H1 (cell line): ENCODE results near the gene TRAPPC3. TPM values are rescaled to one million over a fixed set of nuclear protein-coding genes. Genes with fewer than 3 reads are reported as not detected.

Source experiments
- CEBPB ChIP-seq: IDR thresholded peaks from 2 replicates; pipeline ENCODE4 v1.6.1; 2012; ENCODE audit warnings: low read depth, low read length
- polyA plus RNA-seq, 7 experiments: library from polyadenylated mRNA; depleted of rRNA in 3 of 7; stranded (reverse) in 5 of 7; unstranded in 2 of 7; fragments of >200 nt in 5 of 7; fragments of 200-250 nt in 2 of 7; gene quantifications; 1 replicate in 5 of 7; 2 replicates in 1 of 7; 4 replicates in 1 of 7; pipeline versions ENCODE4 v1.2.1 to v1.2.3, GENCODE V29; 2011 to 2013; ENCODE audit warnings: missing spikeins in 2 of 7, mixed read lengths in 2 of 7
- total RNA-seq: library from RNA; stranded (reverse); fragmentation: NEBNext Ultra II Directional; extraction: Animal tissue kit (Norgen Biotek cat#: 25700); gene quantifications from 2 replicates; pipeline ENCODE4 v1.2.1, GENCODE V29; 2021
- TF ChIP-seq, protein P1 (sequence below), 3 experiments: IDR thresholded peaks; 1 replicate in 2 of 3; 2 replicates in 1 of 3; pipeline versions ENCODE4 v1.5.1 to v1.6.1; 2011; ENCODE audit warnings: low read length in 3 of 3, mild to moderate bottlenecking in 3 of 3, inconsistent platforms in 2 of 3, low read depth in 1 of 3, moderate library complexity in 1 of 3; ENCODE audit not compliant: insufficient read depth in 1 of 3; ENCODE audit errors: control extremely low read depth in 1 of 3

TRAPPC3 gene
- total and polyA plus RNA-seq, 2 of the 8 experiments (the other 6 are each of a cell fraction or from before 2014, with no cell fraction given), result 47.8 to 51.0 TPM

DNA sequence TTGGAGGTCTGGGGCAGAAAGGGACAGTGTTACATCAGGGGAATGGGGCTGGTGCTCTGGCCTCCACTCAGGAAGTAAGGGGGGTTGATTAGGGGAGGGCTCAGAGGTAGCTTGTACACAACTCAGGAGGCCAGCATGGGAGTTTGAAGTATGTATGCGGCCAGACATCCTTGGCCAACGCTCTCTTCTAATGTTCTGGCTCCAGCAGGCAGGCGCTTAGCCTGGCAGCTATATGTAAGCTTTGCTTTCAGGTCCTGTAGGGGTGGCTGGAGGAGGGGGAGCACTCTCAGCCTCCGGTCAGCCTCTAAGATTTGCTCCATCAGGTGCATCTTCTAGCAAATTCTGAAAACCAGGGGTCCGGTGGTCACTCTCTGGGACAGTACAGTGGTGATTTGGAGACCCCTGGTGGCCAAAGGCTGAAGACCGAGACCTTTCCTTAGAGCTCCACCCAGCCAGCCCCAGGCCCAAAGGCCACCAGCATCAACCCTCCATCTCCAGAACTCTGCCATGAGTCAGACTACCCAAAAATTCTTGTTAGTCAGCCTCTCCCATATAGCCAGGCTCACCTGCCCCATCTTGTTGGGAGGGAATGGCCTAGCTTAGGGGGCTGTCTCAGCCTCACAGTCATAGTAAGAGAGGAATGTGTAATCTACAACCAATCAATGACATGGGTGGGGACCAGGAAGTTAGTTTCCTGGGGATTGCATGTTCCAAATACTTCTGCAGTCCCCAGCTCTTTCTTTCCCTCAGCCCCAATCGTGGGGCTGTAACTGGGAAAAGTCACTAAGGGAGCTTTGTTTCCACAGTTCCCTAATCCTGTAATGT, 14.6 kb downstream of the TRAPPC3 start (continued):
- TF ChIP-seq, protein P1, sequence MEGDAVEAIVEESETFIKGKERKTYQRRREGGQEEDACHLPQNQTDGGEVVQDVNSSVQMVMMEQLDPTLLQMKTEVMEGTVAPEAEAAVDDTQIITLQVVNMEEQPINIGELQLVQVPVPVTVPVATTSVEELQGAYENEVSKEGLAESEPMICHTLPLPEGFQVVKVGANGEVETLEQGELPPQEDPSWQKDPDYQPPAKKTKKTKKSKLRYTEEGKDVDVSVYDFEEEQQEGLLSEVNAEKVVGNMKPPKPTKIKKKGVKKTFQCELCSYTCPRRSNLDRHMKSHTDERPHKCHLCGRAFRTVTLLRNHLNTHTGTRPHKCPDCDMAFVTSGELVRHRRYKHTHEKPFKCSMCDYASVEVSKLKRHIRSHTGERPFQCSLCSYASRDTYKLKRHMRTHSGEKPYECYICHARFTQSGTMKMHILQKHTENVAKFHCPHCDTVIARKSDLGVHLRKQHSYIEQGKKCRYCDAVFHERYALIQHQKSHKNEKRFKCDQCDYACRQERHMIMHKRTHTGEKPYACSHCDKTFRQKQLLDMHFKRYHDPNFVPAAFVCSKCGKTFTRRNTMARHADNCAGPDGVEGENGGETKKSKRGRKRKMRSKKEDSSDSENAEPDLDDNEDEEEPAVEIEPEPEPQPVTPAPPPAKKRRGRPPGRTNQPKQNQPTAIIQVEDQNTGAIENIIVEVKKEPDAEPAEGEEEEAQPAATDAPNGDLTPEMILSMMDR (IDR thresholded peaks at IDR 0.05; ENCODE audit: control extremely low read depth in 1 of 3, insufficient read depth in 1 of 3, low read depth in 1 of 3, low read length in 3 of 3), result peak; percentile 77 to 91 (median 83)
- TF ChIP-seq CEBPB, result no peak
- TF ChIP-seq, all 59 proteins: peak for 2
